ENCODE measurements around the gene CFAP97D2.

CFAP97D2 gene

GRCh38 chr13:114200399-114200911, 21.4 kb downstream of the CFAP97D2 start:
- no peak for DNase-seq

- DNase-seq, result no peak
Measured at GRCh38 chr13:114202581-114202980, 23.5 kb downstream of the CFAP97D2 start.

- DNase-seq, result no peak
Measured at GRCh38 chr13:114203536-114203935, 24.5 kb downstream of the CFAP97D2 start.

GRCh38 chr13:114204894-114205293, 25.8 kb downstream of the CFAP97D2 start:
- no peak for DNase-seq

- no peak for DNase-seq
Measured at GRCh38 chr13:114208134-114208533, 29.1 kb downstream of the CFAP97D2 start.

GRCh38 chr13:114211446-114212157, 32.5 kb downstream of the CFAP97D2 start:
- no peak for DNase-seq

- DNase-seq, result no peak
Measured at GRCh38 chr13:114212158-114212495, 33.1 kb downstream of the CFAP97D2 start.

- no peak for DNase-seq
Measured at GRCh38 chr13:114213980-114214379, 34.9 kb downstream of the CFAP97D2 start.

- DNase-seq, result no peak
Measured at GRCh38 chr13:114219392-114219791, 40.3 kb downstream of the CFAP97D2 start.

GRCh38 chr13:114222461-114222968, 43.5 kb downstream of the CFAP97D2 start:
- no peak for DNase-seq

GRCh38 chr13:114224201-114224600, 45.1 kb downstream of the CFAP97D2 start:
- DNase-seq, result no peak

GRCh38 chr13:114225610-114226009, 46.6 kb downstream of the CFAP97D2 start:
- DNase-seq, result no peak

GRCh38 chr13:114226088-114226487, 47.0 kb downstream of the CFAP97D2 start:
- DNase-seq, result no peak

- peak; percentile 22 for DNase-seq
Measured at GRCh38 chr13:114226699-114227323, 47.8 kb downstream of the CFAP97D2 start.

- DNase-seq, result no peak
Measured at GRCh38 chr13:114227528-114227927, 48.5 kb downstream of the CFAP97D2 start.

GRCh38 chr13:114228176-114228575, 49.1 kb downstream of the CFAP97D2 start:
- no peak for DNase-seq

- no peak for DNase-seq
Measured at GRCh38 chr13:114229506-114229905, 50.4 kb downstream of the CFAP97D2 start.

- DNase-seq, result no peak
Measured at GRCh38 chr13:114230117-114230516, 51.1 kb downstream of the CFAP97D2 start.

GRCh38 chr13:114230575-114230974, 51.5 kb downstream of the CFAP97D2 start:
- DNase-seq, result no peak

GRCh38 chr13:114231886-114232285, 52.8 kb downstream of the CFAP97D2 start:
- no peak for DNase-seq

- DNase-seq, result no peak
Measured at GRCh38 chr13:114234266-114234644, 55.2 kb downstream of the CFAP97D2 start.

- DNase-seq, result peak; percentile 74
Measured at GRCh38 chr13:114234645-114235421, 55.8 kb downstream of the CFAP97D2 start, which contains the start of gene CDC16. Gene CDC16 (plus strand): TSS chr13:114234897. CDS start chr13:114235085, 188 bp downstream.

GRCh38 chr13:114235697-114236096, 56.6 kb downstream of the CFAP97D2 start:
- no peak for DNase-seq
